ENCODE data around the gene APOOL. TPM values are rescaled to one million over a fixed set of nuclear protein-coding genes. Genes with fewer than 3 reads are reported as not detected.

Gene APOOL
- total RNA-seq, 2 donors from 2014 or later = 22.9 to 29.0 TPM

GRCh38 chrX:85115252-85115651 is 111.6 kb downstream of the APOOL start:
- no peak for ATAC-seq (ENCODE audit: insufficient number of reproducible peaks, low FRiP score, low read depth)
- no peaks in the 10 kb centered on the region for H3K27me3 ChIP-seq (replicated peaks; ENCODE audit: insufficient read depth)

GRCh38 chrX:85136409-85136808 is 132.7 kb downstream of the APOOL start:
- Histone ChIP-seq H3K27me3 (replicated peaks; ENCODE audit: insufficient read depth) (no peaks in the 10 kb centered on the region), H3K4me3 (no peak overlapping the region), H3K27ac (no peak overlapping the region), H3K4me1 (ENCODE audit: control insufficient read depth in 1 of 2, low read depth in 2 of 2) (no peaks in the 10 kb centered on the region), H3K36me3 (no peaks in the 10 kb centered on the region), H3K9me3 (no peaks in the 10 kb centered on the region)
- DNase-seq (ENCODE audit: low spot score) (no peak), ATAC-seq (ENCODE audit: insufficient number of reproducible peaks, low FRiP score, low read depth) (no peak)
- TF ChIP-seq CTCF (IDR thresholded peaks at IDR 0.05) = no peak

More at GRCh38 chrX:85115252-85115651, 111.6 kb downstream of the APOOL start:
- H3K4me1 ChIP-seq (ENCODE audit: control insufficient read depth in 1 of 2, low read depth in 2 of 2) = no peaks in the 10 kb centered on the region
- no peak for TF ChIP-seq CTCF (IDR thresholded peaks at IDR 0.05)
- H3K9me3 ChIP-seq = no peaks in the 10 kb centered on the region
- H3K4me3 ChIP-seq = no peak overlapping the region
- H3K27ac ChIP-seq = no peak overlapping the region
- no peaks in the 10 kb centered on the region for H3K36me3 ChIP-seq
- DNase-seq (ENCODE audit: low spot score) = no peak

GRCh38 chrX:85139422-85139821 is 135.7 kb downstream of the APOOL start:
- ATAC-seq (ENCODE audit: insufficient number of reproducible peaks, low FRiP score, low read depth) = no peak
- Histone ChIP-seq H3K27me3 (replicated peaks; ENCODE audit: insufficient read depth) (no peaks in the 10 kb centered on the region), H3K4me1 (ENCODE audit: control insufficient read depth in 1 of 2, low read depth in 2 of 2) (no peaks in the 10 kb centered on the region), H3K4me3 (no peak overlapping the region), H3K36me3 (no peaks in the 10 kb centered on the region), H3K27ac (no peak overlapping the region), H3K9me3 (no peaks in the 10 kb centered on the region)
- no peak for DNase-seq (ENCODE audit: low spot score)
- no peak for TF ChIP-seq CTCF (IDR thresholded peaks at IDR 0.05)

GRCh38 chrX:85140964-85141363 is 137.3 kb downstream of the APOOL start:
- no peak for TF ChIP-seq CTCF (IDR thresholded peaks at IDR 0.05)
- ATAC-seq (ENCODE audit: insufficient number of reproducible peaks, low FRiP score, low read depth) = no peak

More at GRCh38 chrX:85140964-85141363, 137.3 kb downstream of the APOOL start:
- Histone ChIP-seq H3K4me1 (ENCODE audit: control insufficient read depth in 1 of 2, low read depth in 2 of 2) (no peaks in the 10 kb centered on the region), H3K36me3 (no peaks in the 10 kb centered on the region), H3K4me3 (no peak overlapping the region), H3K9me3 (no peaks in the 10 kb centered on the region), H3K27ac (no peak overlapping the region), H3K27me3 (replicated peaks; ENCODE audit: insufficient read depth) (no peaks in the 10 kb centered on the region)
- DNase-seq (ENCODE audit: low spot score) = no peak

Other genes with a start within 250 kb of the APOOL start
- not detected for gene SATL1, start 239.9 kb downstream of the APOOL start, total RNA-seq
- 1 to 10 TPM; 3.7 to 6.4 TPM for gene ZNF711, start 240.1 kb downstream of the APOOL start, total RNA-seq